ENCODE results near the gene SEC14L3.

DNA sequence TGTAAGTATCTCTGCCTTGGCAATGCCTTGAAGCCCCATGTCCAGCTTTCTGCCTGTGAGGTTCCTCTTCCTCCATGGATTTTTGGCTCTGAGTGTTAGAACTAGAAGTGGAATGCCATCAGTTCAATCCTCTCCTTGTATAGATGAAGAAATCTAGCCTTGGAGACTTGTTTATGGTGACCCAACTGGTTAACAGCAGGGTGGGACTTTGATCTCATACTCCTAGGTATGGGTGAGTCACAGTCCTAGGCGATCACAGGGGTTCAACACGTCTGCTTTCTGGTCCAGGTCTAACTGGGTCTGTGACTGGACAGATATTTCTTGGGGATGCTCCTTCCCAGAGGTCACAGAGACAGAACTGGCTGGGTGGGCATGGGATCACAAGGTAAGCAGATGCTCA is 55.4 kb downstream of the SEC14L3 start:
- TF ChIP-seq, protein P1, sequence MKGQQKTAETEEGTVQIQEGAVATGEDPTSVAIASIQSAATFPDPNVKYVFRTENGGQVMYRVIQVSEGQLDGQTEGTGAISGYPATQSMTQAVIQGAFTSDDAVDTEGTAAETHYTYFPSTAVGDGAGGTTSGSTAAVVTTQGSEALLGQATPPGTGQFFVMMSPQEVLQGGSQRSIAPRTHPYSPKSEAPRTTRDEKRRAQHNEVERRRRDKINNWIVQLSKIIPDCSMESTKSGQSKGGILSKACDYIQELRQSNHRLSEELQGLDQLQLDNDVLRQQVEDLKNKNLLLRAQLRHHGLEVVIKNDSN (IDR thresholded peaks at IDR 0.05; ENCODE audit: borderline replicate concordance, low read depth): no peak
- TF ChIP-seq RCOR1 (IDR thresholded peaks at IDR 0.05; ENCODE audit: low read length): no peak

Data from SK-N-SH (cell line).